GM10847 (cell line): ENCODE data around the gene THAP8.
A peak's percentile ranks its signal among the peaks of the same experiment; 100 is the strongest.

Experiments used
- POLR2A ChIP-seq: IDR thresholded peaks from 2 replicates; pipeline ENCODE4 v1.6.1; 2011; ENCODE audit not compliant: insufficient read length; ENCODE audit errors: extremely low read depth

The THAP8 gene

DNA sequence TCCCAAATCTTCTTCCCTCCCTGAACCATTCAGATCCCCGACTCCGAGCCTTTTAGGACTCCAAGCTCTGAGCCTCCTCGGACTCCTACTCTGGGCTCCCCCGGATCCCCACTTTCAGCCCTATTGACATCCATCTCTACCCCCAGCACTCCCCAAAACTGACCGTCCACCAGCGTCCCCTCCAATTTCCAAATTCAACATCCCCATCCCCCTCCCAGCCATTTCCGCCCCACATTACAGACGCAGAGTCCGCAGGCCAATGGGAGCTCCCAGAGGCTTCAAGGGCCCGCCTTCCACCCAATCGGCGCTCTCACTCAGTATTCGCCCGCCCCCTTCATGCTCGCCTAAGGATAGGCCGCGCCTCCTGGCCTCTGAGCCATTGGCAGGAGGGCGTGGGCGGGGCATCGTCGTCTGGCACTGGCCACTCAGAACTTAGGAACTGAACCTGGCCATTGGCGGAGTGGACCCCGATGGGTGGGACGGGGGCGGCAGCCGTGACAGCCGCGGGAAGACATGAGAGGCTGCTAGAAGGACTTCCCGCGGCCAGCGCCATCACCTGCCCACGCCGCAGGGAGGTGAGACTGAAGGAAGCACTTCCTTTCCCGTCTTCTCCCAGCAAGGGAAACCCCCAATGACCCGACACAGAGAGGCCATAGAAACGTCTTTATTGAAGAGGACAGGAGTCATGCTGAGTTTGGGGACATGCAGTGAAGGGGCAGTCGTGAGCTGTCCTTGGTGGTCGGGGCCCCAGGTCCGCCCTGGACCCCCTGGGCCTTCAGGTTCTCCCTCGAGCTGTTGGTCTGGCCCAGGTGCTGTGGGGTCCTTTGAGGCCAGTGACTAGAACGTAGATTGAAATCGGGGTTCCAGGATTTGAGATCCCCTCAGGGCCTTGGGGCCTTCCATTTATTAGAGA lies 39.8 kb downstream of the THAP8 start, which contains the start of gene ALKBH6:
Gene ALKBH6 (minus strand): TSS at position 202 of the 913 bp plus-strand sequence. CDS start 816 bp downstream, outside the sequence.
- peak; percentile 58 for TF ChIP-seq POLR2A

DNA sequence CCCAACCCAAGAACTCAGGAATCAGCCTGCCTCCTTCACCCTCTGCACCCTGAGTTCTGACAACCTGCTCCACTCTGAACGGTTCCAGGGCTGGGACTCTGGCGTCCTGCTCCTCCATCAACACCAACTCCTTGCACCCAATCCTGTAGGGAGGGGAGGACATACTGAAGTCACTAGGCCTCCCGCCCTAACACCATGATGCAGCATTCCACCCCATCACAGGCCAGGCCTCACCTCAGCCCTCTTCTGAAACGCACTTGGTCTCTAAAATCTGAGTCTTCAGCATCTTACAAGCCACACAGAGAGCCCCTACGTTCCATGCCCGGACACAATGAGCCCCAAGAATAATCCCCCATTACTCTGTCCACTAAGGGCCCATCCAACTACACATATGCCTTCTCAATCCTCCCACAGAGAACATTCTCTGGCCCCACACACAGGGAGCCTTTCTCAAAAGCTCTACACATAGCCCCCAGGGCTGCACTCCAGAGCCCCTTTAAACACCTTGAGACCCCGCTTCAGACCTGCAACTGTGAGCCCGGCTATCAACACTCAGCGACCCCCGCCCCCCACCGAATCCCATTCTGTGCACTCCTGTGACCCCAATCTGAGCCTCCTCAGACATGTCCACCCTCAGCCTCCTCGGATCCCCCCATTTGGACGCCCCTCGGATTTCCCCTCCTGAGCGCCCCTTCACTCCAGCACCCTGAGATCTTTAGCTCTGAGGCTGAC lies 40.6 kb downstream of the THAP8 start:
- TF ChIP-seq POLR2A: no peak

GRCh38 chr19:36010402-36010801 lies 43.7 kb downstream of the THAP8 start:
- TF ChIP-seq POLR2A: no peak

- TF ChIP-seq POLR2A: no peak
Measured at GRCh38 chr19:36009633-36010379, 44.3 kb downstream of the THAP8 start.

- TF ChIP-seq POLR2A: no peak
Measured at GRCh38 chr19:36009220-36009619, 44.9 kb downstream of the THAP8 start.

GRCh38 chr19:36008336-36008978 lies 45.6 kb downstream of the THAP8 start, which contains the start of gene SYNE4:
TSS of gene SYNE4 (minus strand) at chr19:36008813. CDS start at chr19:36008681, 132 bp downstream.
- no peak for TF ChIP-seq POLR2A

- no peak for TF ChIP-seq POLR2A
Measured at GRCh38 chr19:36006955-36007354, 47.1 kb downstream of the THAP8 start.

- no peak for TF ChIP-seq POLR2A
Measured at GRCh38 chr19:36003284-36003683, 50.8 kb downstream of the THAP8 start.

DNA sequence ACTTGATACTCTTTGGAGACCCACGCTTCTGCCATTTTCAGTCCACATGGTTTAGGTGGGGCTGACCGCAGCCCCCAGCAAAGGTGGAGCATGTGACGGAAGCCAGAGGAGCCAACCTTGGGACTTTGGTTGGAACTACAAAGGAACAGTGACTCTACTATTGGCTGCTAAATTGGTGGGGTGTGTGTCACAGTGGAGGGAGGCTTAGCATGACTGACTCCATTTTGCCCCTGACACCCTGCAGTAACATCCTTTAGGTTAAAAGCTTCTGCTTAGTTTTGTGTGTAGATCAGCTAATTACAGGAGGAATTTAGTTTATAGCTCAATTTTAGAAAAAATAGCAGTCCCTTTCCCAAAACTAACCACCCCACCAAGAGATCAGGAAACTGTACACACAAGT lies 52.5 kb downstream of the THAP8 start:
- TF ChIP-seq POLR2A: no peak

GRCh38 chr19:35996777-35997176 lies 57.3 kb downstream of the THAP8 start:
- no peak for TF ChIP-seq POLR2A

DNA sequence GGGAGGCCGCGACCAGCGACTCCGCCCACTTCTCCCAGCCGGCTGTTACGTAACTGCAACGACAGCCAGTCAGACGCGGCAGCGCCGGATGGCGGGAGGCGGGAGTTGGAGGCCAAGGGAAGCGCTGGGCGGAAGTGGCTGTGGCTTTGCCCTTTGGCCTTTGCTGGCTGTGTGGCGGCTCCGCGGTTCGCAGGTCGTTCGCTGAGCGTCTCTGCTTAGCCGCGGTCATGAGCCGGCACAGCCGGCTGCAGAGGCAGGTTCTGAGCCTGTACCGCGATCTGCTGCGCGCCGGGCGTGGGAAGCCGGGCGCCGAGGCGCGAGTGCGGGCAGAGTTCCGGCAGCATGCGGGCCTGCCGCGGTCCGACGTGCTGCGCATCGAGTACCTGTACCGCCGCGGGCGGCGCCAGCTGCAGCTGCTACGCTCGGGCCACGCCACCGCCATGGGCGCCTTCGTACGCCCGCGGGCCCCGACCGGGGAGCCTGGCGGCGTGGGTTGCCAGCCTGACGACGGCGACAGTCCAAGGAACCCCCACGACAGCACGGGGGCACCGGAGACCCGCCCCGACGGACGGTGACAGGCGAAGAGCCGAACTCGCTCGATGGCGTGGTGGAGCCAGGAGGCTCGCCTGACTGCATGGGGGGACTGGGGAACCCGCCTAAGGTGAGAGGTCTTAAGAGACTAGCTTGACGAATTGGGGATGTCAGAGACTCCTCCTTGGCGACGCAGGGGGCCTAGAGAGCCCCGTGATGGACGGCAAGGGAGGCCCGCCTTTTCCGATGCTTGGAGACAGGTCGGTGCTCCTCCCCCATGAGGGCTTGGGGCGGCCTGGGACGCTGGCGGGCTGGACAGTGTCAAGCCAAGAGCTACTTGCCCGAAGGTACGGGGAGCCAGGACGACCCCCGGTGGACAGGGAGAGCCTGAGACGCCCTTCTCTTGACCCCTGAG lies 58.8 kb downstream of the THAP8 start, which contains the start of gene SDHAF1:
Gene SDHAF1 (plus strand): TSS at position 141 of the 946 bp plus-strand sequence. CDS start 87 bp downstream, at position 228.
- TF ChIP-seq POLR2A: peak; percentile 96

DNA sequence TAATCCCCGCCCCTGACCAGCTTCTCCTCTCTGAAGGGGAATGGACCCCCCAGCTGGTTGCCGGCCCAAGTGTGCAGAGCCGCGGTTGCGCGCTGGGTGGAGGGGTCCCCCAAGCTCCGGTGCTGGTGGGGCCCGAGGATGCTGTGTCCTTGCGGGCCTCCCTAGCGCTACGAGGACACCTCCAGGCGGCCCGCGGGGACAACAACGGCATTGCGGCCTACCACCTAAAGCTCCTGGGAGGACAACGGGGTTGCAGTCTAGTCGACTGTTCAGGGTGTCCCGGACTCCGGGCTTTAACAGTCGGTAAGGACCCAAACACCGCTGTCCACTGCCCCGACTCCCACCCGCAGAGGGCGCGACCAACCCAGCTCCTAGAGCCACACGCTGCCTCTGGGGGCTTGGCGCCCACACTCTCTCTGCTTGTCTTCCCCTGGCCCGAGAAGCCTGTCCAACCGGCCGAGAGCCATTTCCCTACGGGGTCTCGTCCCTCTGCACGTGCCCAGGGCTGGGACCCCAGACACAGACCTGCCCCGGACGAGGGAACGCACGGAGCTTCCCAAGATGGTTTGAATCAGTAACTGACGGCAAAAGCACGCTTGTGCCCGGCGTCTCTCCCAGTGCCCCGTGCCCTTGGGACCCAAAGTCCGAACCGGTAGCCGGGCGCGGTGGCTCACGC lies 60.0 kb downstream of the THAP8 start:
- TF ChIP-seq POLR2A: no peak
